Mucosa of stomach (tissue), 1 donor: ENCODE data around the gene HEG1.
A peak's percentile ranks its signal among the peaks of the same experiment; 100 is the strongest.

ENCODE experiments used
- H3K27me3 ChIP-seq: one replicate; pipeline ENCODE4 v1.7.0; 2013; ENCODE audit warnings: mild to moderate bottlenecking, low read length; ENCODE audit not compliant: control insufficient read depth, insufficient read depth
- H3K36me3 ChIP-seq: one replicate; pipeline ENCODE4 v1.7.0; 2013; ENCODE audit warnings: low read length; ENCODE audit not compliant: control insufficient read depth, insufficient read depth
- H3K4me1 ChIP-seq: one replicate; pipeline ENCODE4 v1.7.0; 2013; ENCODE audit warnings: mild to moderate bottlenecking, low read length; ENCODE audit not compliant: control insufficient read depth, insufficient read depth
- H3K4me3 ChIP-seq: one replicate; pipeline ENCODE4 v1.7.0; 2013; ENCODE audit warnings: low read length
- H3K9ac ChIP-seq: one replicate; pipeline ENCODE4 v1.7.0; 2013; ENCODE audit warnings: mild to moderate bottlenecking, low read length, moderate library complexity
- H3K9me3 ChIP-seq: one replicate; pipeline ENCODE4 v1.7.0; 2013; ENCODE audit warnings: mild to moderate bottlenecking, low read length, moderate library complexity; ENCODE audit not compliant: control insufficient read depth
- donor health status: Pancreatic carcinoma.

The HEG1 gene

DNA sequence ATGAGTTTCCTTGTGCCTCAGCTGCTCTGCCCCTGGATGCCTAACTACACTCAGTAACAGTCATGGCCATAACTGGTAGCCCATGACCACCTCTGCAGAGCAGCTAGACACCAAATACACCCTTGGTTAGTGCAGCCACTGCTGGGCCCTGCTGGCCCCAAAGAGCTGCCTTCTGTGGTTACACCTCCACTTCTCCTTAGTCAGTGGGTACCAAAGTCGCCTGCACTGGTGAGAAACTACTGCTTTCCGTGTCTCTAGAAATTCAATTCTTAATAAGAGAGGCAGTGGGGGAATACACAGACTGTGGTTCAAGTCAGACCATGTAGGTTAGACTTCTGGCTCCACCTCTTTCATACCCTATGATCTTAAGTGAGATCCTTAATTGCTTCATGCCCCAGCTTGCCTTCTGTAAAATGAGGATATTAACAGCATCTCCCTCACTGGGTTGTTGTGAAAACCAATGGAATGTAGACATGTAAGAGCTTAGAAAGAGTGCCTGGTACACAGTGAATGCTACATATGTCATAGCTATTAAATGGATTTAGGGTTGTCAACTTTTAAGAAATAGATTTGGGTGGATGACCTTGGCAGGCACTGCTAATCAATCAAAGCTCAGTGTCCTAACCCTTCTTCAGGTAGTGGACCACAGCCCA is 18.2 kb downstream of the HEG1 start:
- no peak overlapping the region for H3K4me3 ChIP-seq
- no peak overlapping the region for H3K9ac ChIP-seq
- no peaks in the 10 kb centered on the region for H3K27me3 ChIP-seq
- no peaks in the 10 kb centered on the region for H3K36me3 ChIP-seq
- no peaks in the 10 kb centered on the region for H3K4me1 ChIP-seq
- H3K9me3 ChIP-seq: no peaks in the 10 kb centered on the region

DNA sequence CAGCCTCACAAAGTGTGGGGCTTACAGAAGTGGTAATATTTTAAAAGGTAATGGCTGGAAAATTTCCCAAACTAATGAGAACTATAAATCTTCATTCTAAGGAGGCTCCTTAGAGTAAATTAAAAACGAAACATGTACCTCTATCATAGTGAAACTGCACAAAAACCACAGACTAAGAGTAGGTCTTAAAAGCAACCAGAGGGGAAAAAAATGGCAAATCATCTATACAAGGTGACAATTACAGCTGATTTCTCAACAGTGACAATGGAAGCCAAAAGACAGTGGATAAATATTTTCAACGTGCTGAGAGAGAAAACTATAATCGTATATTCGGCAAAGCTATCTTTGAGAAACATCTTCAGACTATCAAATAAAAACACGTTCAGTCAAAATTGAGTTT is 20.6 kb downstream of the HEG1 start:
- Histone ChIP-seq H3K36me3 (no peaks in the 10 kb centered on the region), H3K4me1 (no peaks in the 10 kb centered on the region), H3K4me3 (no peak overlapping the region), H3K9ac (no peak overlapping the region), H3K27me3 (no peaks in the 10 kb centered on the region), H3K9me3 (no peaks in the 10 kb centered on the region)

DNA sequence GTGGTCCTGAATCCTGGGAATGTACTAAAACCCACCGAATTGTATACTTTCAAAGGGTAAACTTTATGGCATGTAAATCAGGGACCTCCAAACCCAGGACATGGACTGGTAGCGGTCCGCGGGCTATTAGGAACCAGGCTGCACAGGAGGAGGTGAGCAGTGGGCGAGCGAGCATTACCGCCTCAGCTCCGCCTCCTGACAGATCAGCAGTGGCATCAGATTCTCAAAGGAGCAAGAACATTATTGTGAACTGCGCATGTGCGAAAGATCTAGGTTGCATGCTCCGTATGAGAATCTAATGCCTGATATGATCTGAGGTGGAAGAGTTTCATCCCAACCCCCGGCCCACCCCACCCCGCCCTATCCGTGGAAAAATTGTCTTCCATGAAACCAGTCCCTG is 22.2 kb downstream of the HEG1 start:
- no peak overlapping the region for H3K4me3 ChIP-seq

DNA sequence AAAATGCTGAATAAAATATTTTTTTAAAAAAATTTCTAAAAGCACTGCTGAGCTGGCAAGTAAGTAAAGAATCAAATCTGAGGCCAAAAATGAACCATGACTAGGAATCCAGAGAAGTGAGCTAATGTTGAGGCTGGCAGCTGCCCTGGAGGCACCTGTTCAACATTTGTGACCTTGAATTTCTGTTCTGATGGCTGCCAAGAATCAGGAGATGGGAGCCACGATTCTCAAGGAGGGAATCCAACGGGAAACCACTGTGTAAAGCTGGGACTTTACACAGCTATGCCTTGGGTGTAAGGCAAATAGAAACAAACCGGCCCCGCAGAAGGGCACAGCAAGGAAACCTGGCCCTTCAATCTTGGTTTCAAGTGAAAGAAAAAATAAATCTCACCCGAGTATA is 22.7 kb downstream of the HEG1 start:
- Histone ChIP-seq H3K4me1 (no peaks in the 10 kb centered on the region), H3K36me3 (no peaks in the 10 kb centered on the region), H3K4me3 (no peak overlapping the region), H3K9me3 (no peaks in the 10 kb centered on the region), H3K27me3 (no peaks in the 10 kb centered on the region), H3K9ac (no peak overlapping the region)

More for the DNA sequence above, 22.2 kb downstream of the HEG1 start:
- Histone ChIP-seq H3K27me3 (no peaks in the 10 kb centered on the region), H3K36me3 (no peaks in the 10 kb centered on the region), H3K9me3 (no peaks in the 10 kb centered on the region), H3K4me1 (no peaks in the 10 kb centered on the region), H3K9ac (no peak overlapping the region)

DNA sequence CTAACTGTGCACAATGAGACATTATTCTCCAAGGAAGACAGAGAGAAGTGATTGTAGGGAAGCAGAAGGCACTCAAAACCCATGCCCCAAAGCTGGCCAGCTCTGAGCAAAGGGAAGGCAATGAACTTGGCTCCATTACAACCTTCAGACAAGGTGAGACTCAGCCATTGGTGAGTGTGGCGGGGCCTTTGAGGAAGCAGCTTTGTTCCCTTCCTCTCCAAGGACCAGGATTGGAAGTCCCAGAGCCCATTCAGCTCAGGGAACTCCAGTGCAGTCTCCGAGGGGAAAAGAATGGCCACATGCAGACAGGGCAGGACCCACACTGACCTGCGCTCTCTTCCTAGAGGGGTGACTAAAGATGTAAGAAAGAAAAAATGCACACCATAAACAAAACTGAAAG is 23.1 kb downstream of the HEG1 start:
- Histone ChIP-seq H3K9ac (no peak overlapping the region), H3K27me3 (no peaks in the 10 kb centered on the region), H3K4me3 (no peak overlapping the region), H3K36me3 (no peaks in the 10 kb centered on the region), H3K4me1 (no peaks in the 10 kb centered on the region), H3K9me3 (no peaks in the 10 kb centered on the region)

DNA sequence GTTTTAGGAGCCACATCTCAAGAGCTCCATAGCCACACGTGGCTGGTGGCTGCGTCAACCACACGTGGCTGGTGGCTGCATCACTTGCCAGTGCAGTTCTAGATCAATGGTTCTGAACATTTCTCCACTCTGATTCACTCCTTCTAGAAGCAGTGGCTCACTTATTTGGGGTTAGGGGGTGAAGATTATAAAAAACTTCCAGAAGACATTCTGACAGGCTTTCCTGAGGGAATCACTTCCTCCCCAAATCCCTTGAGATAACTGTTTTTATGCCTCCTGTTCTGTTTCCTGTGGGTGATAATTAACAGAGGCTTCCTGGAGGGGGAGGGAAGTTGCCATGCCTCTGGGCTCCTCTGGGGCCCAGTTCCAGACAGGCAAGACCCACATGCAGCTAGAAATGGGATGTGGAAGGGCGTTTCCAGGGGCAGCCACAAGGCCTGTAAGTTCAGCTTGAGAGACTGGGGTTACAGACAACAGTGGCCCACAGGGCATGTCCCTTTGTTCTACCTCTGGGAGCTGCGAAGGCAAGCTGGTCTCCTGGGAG is 23.6 kb downstream of the HEG1 start:
- H3K9me3 ChIP-seq: no peaks in the 10 kb centered on the region
- no peak overlapping the region for H3K9ac ChIP-seq
- H3K4me1 ChIP-seq: no peaks in the 10 kb centered on the region
- H3K36me3 ChIP-seq: no peaks in the 10 kb centered on the region
- H3K27me3 ChIP-seq: no peaks in the 10 kb centered on the region
- H3K4me3 ChIP-seq: no peak overlapping the region

DNA sequence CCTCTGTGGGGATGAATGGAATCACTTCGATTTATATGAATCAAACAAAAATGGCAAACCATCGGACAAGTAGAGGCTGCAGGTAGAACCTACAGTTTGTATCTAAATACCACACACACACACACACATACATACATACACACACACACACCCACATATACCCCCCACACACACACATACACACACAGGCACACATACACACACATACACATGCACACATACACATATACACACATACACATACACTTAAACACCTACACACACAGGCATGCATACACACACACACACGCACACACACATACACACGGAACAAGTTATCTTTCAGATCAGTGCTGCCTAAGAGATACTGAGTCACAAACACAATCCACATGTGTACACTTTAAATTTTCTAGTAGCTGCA is 24.3 kb downstream of the HEG1 start:
- Histone ChIP-seq H3K4me3 (no peak overlapping the region), H3K27me3 (no peaks in the 10 kb centered on the region), H3K36me3 (no peaks in the 10 kb centered on the region), H3K4me1 (no peaks in the 10 kb centered on the region), H3K9ac (no peak overlapping the region), H3K9me3 (no peaks in the 10 kb centered on the region)

DNA sequence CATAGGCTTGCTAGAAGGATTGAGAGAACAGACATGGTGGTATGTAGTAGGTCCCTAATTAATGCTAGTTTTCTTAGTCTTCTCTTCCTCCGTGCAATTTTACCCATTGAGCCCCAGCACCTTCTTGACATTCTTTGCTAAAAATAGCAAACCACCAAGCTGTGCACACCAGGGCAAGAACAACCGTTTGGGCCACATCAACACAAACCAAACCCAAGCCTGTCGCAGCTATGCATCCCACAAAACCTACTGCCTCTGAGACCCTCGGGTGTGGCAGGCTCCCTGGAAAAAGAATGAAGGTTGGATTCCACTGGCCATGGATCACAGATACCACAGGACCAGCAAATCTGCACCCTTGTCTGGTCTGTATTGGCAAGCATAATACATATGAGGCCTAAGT is 27.1 kb downstream of the HEG1 start:
- Histone ChIP-seq H3K36me3 (no peaks in the 10 kb centered on the region), H3K27me3 (no peaks in the 10 kb centered on the region), H3K9ac (no peak overlapping the region), H3K9me3 (no peaks in the 10 kb centered on the region), H3K4me3 (no peak overlapping the region), H3K4me1 (peaks cover 9% of the 10 kb centered on the region)

DNA sequence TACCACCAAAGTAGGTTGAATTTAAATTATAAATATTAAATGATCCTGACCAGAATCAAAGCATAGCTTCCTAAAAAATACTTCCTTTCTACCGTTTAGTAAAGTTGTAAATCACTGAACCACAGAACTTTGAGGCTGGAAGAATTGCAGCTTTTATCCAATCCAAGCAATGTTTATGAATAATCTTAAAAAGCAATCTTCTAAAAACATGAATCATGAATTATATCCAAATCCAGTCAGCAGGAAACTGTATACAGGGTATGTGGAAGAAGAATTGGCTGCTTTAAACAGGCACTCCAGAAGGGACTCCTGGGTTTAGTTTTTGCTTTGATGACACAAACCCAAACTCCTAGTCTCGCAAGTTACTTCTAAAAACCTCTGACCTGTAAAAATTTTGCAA is 30.2 kb downstream of the HEG1 start:
- no peaks in the 10 kb centered on the region for H3K27me3 ChIP-seq
- H3K4me3 ChIP-seq: no peak overlapping the region
- H3K36me3 ChIP-seq: no peaks in the 10 kb centered on the region
- H3K4me1 ChIP-seq: peaks cover 9% of the 10 kb centered on the region
- H3K9me3 ChIP-seq: no peaks in the 10 kb centered on the region
- no peak overlapping the region for H3K9ac ChIP-seq

DNA sequence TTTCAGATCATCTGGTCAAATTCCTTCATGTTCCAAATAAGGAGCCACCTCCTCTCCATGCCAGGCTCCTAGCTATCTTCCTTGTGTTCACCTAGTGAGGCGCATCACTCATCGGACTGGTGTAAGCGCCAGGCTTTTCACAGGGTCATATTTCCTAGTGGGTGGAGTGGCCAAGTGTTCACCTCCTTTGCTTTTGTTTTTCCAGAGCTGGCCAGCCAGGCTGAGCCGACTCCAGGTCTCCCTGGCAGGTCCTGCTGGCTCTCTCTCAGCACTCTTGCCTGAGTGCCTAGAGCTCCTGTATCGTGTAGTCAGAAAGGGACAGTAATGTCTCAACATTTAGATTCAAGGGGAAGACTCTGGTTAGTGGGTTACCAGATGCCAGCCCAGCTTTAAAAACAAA is 31.0 kb downstream of the HEG1 start:
- Histone ChIP-seq H3K36me3 (no peaks in the 10 kb centered on the region), H3K4me3 (no peak overlapping the region), H3K9me3 (no peaks in the 10 kb centered on the region), H3K9ac (peak overlapping the region; percentile 11), H3K27me3 (no peaks in the 10 kb centered on the region), H3K4me1 (peaks cover 9% of the 10 kb centered on the region)

DNA sequence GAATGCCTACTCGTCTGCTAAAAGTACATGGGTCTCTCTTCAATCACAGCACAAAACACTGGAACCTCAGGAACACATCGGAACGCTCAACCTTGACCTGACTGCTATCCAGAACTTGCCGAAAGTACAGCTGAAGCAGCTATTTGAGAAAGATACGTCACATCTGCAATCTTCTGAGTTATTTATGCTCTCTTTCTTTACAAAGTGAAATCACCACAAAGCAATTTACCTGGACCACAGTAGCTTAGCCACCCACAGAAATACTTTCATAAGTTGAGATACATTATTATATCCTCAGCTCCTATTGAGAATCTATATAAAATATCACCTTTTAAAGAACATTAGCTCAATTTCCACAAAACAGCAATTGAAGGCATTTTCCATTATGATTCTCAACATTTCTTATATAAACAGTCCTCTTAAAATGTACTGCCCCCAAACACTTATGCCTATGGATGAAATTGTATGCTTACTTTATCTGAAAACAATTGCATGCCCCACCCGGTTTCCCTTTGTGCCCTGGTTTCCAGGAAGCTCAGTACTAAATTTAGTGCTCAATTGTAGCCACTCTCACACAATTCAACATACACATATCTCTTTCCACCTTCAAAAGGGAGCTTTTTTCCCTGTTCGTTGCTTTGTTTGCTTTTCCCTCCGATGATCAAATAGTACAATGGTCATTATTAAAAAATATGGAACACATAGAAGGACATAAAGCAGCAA is 31.8 kb downstream of the HEG1 start:
- Histone ChIP-seq H3K36me3 (no peaks in the 10 kb centered on the region), H3K27me3 (no peaks in the 10 kb centered on the region), H3K4me3 (no peak overlapping the region), H3K9me3 (no peaks in the 10 kb centered on the region), H3K4me1 (peaks cover 9% of the 10 kb centered on the region), H3K9ac (peak overlapping the region; percentile 11)

DNA sequence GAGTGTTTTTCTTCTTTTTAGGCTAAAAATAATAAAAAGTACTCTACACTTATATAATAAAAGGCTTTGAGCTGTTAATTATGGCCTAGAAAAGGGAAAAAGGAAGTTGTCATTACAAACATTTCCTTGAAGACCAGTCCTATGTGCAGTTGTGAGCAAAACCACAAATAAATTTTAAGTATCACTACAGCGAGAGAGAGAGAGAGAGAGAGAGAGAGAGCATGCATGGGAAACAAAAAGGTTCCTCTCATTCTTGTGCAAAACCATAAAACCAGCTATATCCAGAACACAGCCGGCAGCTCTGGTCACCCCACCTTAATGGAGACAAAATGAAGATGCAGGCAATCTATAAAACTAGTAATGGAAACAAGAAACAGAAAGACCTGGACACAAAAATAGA is 33.6 kb downstream of the HEG1 start:
- Histone ChIP-seq H3K9ac (no peak overlapping the region), H3K4me1 (peaks cover 9% of the 10 kb centered on the region), H3K27me3 (no peaks in the 10 kb centered on the region), H3K36me3 (no peaks in the 10 kb centered on the region), H3K4me3 (no peak overlapping the region), H3K9me3 (no peaks in the 10 kb centered on the region)
